ENCODE measurements around the gene PMFBP1.
"Not testable (repeated sequence)": the region's sequence is repeated elsewhere in the genome, so short reads cannot be mapped to it uniquely, and the experiment has no call there.

PMFBP1 gene

GRCh38 chr16:72107371-72107770, 64.6 kb downstream of the PMFBP1 start:
- no peak for DNase-seq (ENCODE audit: low read depth)

- no peak for DNase-seq (ENCODE audit: low read depth)
Observed at GRCh38 chr16:72105978-72106377, 66.0 kb downstream of the PMFBP1 start.

DNA sequence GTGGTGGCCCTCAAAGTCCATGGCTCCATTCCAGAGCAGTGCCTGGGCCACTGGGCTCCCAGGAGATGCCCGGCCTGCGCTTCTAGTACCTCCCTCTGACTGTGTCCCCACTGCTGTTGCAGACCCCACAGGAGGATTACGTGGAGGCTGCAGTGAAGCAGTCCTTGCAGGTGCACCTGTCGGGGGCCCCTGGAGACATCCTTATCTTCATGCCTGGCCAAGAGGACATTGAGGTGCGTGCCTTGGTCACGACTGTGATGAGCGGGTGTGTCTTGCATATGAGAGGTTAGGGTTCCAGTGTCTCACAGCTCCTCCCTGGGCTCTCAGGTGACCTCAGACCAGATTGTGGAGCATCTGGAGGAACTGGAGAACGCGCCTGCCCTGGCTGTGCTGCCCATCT, 67.0 kb downstream of the PMFBP1 start:
- DNase-seq (ENCODE audit: low read depth), result no peak

- DNase-seq (ENCODE audit: low read depth), result no peak
Observed at GRCh38 chr16:72101195-72101594, 70.8 kb downstream of the PMFBP1 start.

DNA sequence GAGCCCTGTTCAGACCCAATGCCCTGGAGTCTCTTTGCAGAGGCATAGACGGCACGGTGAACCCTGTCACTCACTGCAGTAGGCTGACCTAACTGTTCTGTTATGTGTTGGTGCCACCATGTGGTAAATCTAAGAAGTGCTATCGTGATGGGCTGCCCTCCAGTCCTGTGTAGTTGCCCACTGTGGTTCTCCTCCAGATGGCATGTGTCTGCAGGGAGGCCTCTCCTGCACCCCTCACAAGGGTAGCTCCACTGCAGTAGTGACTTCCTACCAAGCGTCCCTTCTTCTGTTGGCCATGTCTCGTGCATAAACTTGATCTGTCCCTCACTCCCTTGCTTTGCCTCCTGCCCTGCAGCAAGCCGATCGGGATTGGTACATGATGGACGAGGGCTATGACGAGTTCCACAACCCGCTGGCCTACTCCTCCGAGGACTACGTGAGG, 72.6 kb downstream of the PMFBP1 start:
- DNase-seq (ENCODE audit: low read depth), result peak; percentile 37

DNA sequence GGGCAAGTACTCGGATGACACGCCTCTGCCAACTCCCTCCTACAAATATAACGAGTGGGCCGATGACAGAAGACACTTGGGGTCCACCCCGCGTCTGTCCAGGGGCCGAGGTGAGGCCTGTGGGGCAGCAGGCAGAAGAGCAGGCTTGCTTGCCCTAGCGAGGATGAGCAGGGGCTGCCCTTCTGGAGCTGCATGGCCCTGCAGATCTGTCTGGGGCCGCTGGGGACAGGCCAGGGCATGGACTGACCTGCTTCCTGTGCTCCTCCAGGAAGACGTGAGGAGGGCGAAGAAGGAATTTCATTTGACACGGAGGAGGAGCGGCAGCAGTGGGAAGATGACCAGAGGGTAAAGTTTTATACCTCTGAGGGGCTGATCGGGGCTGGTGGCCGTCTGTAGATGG, 73.0 kb downstream of the PMFBP1 start:
- no peak for DNase-seq (ENCODE audit: low read depth)

DNA sequence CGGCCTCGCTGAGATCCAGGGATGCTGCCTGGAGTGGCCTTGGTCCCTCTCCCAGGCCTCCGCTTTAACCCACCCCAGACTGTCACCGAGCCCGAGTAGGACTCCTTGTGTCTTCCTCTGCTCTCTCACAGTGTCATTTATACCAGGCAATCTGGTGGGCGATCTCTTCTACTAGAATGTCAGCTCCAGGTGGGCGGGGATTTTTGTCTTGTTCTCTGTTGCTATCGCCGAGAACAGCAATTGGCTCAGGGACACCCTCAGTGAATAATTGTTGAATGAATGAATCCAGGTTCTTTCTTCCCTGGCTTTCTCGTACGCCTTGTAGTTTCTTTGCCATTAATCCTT, 77.7 kb downstream of the PMFBP1 start:
- no peak for DNase-seq (ENCODE audit: low read depth)

DNA sequence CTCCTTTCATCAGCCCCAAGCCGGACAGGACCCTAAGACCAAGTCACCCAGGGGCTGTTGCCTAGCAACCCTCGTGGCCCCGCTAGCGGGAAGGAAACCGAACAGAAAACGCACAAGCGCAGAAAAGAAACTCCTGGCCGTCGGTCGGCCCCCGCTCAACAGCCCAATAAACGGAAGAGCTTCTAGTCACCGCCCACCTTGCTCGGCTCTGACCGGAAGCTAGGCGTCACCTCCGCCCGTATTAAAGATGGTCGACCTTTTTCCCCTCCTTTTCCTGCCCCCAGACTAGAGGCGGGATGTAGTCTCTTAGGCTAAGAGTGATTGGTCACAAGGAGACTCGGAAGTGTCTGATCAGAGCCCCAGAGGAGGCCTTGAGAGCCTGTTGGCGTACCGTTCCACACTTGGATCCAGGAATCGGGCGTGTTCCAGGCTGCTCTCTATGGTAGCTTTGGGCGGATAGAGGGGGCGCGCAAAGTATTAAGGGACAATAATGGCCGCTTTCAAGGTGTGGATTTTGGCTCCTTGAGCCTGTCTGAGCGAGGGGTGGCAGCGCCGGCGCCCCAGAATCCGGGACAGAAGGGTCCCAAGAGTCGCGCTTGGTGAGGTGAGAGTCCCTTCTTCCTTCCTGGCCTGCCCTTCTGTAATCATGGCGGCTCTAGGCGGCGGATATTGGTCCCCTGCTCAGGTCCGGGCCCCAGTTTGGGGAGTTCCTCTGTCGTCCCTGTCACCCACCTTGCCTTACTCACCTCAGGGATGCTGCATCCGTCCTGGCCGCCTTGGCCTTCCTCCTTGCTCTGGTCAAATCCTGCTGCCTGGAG, 78.3 kb downstream of the PMFBP1 start, which contains the start of the genes DHX38 and TXNL4B:
TSS of gene DHX38 (plus strand) at position 400 of the 818 bp plus-strand sequence. CDS start 2,311 bp downstream, outside the sequence.
TSS of gene TXNL4B (minus strand) at position 173 of the 818 bp plus-strand sequence. CDS start 2,871 bp downstream, outside the sequence.
- peak; percentile 98 for DNase-seq (ENCODE audit: low read depth)

- DNase-seq (ENCODE audit: low read depth), result peak; percentile 63
Observed at GRCh38 chr16:72092832-72093447, 79.0 kb downstream of the PMFBP1 start.

- DNase-seq (ENCODE audit: low read depth), result no peak
Observed at GRCh38 chr16:72091217-72091616, 80.7 kb downstream of the PMFBP1 start.

DNA sequence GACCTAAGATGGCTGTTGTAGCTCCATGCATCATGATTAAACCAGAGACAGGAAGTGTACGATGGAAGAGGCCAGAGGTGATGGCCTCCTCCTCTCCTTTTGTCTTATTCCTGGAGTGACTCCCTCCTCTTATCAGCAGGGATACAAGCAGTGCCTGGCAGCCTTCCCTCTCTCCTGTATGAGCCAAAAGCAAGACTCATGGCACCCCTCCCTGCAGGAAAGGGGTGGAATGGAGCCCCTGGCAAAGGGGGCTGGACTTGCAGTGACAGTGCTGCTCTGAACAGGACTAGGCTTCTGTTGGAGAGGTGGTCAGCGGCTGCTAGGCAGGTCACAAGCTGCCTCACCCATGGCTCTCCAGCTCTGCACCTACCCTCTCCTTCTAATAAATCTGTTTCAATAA, 87.0 kb downstream of the PMFBP1 start:
- no peak for DNase-seq (ENCODE audit: low read depth)

- no peak for DNase-seq (ENCODE audit: low read depth)
Observed at GRCh38 chr16:72084445-72084844, 87.5 kb downstream of the PMFBP1 start.

DNA sequence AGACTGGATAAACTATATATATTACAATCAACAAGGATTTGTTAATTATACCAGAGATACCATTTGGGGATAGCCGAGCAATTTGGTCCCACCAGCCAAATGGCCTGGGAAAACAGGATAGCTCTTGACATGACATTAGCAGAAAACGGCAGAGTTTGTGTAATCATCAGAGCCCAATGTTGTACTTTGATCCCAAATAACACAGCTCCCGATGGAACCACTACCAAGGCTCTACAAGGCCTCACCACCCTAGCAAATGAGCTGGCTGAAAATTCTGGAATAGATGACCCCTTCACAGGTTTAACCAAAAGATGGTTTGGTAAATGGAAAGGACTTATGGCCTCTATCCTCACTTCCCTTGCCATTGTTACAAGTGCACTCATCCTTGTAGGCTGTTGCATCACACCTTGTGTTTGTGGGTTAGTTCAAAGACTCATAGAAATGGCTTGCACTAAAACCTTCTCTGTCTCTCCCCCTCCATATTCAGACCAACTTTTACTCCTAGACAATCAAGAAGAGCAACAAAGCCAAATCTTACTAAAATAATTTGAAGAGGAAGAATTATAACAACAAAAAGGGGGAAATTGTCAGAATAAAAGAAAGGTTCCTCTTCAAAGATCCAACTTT, 88.1 kb downstream of the PMFBP1 start:
- DNase-seq (ENCODE audit: low read depth), result no peak

DNA sequence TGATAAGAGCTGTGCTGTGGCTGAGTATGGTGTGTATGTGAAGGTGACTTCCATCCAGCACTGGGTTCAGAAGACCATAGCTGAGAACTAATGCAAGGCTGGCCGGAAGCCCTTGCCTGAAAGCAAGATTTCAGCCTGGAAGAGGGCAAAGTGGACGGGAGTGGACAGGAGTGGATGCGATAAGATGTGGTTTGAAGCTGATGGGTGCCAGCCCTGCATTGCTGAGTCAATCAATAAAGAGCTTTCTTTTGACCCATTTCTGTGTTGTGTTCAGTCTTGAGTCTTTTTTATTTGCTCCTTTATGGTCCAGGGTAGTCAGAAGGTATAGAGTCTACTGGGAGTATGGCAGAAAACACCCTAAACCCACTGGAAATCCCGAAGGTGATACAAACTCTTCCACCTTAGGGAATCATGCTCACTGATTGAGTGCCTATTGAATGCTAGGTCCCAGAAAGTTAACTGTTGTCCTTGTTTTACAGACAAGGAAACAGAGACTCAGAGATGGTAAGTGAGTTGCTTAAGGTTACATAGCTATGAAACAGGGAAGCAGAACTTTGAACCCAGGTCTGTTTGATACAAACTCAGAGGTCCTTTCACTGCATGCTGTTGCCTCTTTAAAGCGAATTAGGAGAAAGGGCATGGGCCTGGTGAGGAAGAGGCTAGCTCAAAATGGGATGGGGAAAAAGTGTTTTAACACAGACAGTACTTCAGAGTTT, 94.8 kb downstream of the PMFBP1 start:
- not testable (repeated sequence) for DNase-seq (ENCODE audit: low read depth)

DNA sequence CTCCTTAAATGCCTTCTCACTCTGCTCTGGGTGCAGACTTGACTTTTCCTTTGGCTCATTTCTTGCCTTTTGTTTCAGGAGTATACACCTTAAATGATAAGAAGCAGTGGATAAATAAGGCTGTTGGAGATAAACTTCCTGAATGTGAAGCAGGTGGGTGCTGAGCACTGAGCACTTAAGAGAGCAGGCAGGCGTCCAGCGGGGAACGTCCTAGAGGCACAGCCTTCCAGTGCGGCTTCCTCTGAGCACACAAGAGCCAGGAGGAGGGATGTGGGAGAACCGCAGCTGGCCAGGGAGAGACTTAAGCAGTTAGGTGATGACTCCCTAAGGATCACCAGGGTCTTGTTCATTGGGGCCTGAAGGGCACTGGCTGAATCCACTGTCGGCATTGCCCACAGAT, 96.9 kb downstream of the PMFBP1 start:
- DNase-seq (ENCODE audit: low read depth), result not testable (repeated sequence)

DNA sequence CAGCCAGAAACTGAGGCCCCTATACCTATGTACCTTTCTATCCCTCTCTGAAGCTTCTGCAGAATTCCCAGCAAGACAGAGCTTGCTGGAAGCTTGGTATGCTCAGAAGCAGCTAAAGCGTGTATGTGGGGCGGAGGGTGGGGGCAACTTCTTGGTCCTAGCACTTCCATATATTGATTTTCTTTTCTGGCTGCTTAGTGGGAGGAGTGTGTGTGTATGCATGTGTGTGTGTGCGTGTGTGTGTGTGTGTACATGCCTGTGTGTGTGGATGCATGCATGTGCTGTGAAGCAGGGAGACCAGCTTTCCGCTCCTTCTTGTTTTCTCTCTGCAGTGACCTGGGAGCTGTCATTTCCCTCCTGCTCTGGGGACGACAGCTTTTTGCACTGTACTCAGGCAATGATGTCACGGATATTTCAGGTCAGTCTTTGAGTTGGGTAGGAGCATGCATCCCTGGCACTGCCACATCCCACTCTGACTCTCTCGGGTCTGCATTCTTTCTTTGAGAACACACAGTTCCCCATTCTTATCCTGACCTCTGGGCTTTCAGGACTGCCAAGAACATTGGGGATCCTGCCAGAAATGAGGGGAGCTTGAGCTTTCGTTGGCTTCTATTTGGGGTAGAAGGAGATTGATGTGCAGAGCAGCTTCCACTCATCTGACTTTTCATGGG, 98.3 kb downstream of the PMFBP1 start:
- DNase-seq (ENCODE audit: low read depth), result peak; percentile 43

DNA sequence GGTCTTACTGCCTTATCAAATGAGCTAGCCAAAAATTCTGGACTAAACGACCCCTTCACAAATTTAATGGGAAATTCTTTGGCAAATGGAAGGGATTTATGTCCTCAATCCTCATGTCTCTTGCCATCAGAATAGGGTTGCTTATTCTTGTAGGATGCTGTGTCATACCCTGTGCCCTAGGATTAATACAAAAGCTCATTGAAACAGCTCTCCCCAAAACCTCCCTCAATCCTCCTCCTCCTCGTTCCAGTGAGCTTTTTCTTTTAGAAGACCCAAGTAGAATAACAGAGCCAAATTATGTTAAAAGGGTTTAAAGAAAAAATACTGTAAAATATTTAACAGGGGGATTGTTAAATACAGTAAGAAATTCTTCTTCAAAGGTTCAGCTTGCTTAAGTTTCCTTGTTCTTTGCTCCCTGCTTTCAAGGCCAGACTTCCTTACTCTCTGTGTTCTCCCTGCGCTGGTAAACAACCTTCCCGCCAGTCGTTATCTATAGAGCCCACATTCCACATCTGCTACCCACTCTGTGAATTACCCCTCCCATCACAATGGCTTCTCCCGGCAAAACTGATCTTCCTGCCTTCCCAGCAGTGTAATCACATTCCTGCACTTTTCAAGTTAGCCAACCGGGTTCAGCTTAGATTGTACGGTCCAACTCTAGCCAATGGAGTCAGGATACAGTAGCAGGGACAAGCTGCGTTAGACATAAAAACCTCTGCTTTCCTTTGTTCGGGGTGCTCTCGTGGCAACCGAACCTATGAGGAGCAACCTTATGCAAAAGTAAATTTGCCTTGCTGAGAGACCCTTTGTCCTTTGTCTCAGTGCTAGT, 99.2 kb downstream of the PMFBP1 start:
- no peak for DNase-seq (ENCODE audit: low read depth)

Measured in fibroblast of gingiva (primary cell).